ENCODE data around the gene MDGA2.

- TF ChIP-seq CTCF (IDR thresholded peaks at IDR 0.05) (no peak), POLR2A (IDR thresholded peaks at IDR 0.05) (no peak)
Observed at GRCh38 chr14:47567273-47567672, 108.1 kb downstream of the MDGA2 start.

Measured in Peyer's patch (tissue), 4 donors.